ENCODE results near the gene PRX. TPM values are rescaled to one million over a fixed set of nuclear protein-coding genes. Genes with fewer than 3 reads are reported as not detected.

Gene PRX
- total and polyA plus RNA-seq, 9 donors: 1.7 to 8.8 (median 6.9) TPM

GRCh38 chr19:40378509-40378908 is 34.7 kb downstream of the PRX start:
- TF ChIP-seq CTCF (IDR thresholded peaks at IDR 0.05): no peak
- TF ChIP-seq POLR2A (IDR thresholded peaks at IDR 0.05): no peak
- TF ChIP-seq EP300 (IDR thresholded peaks at IDR 0.05): no peak
- Histone ChIP-seq H3K27ac (no peak overlapping the region), H3K4me1 (ENCODE audit: insufficient read depth) (no peaks in the 10 kb centered on the region), H3K9me3 (no peaks in the 10 kb centered on the region), H3K36me3 (no peaks in the 10 kb centered on the region), H3K4me3 (no peak overlapping the region), H3K27me3 (no peaks in the 10 kb centered on the region)
- intact Hi-C loops (cut with DNase I): no loop called here
- WGBS, 3 donors: 66 to 83% (median 71%) methylated on average over 1 to 2 of the region's 2 CpGs
- no peak for DNase-seq

GRCh38 chr19:40377876-40378385 is 35.2 kb downstream of the PRX start:
- DNase-seq: no peak
- Histone ChIP-seq H3K9me3 (no peaks in the 10 kb centered on the region), H3K4me1 (ENCODE audit: insufficient read depth) (no peaks in the 10 kb centered on the region), H3K27me3 (no peaks in the 10 kb centered on the region), H3K27ac (no peak overlapping the region), H3K36me3 (no peaks in the 10 kb centered on the region), H3K4me3 (no peak overlapping the region)
- 69 to 80% (median 77%) methylated on average over 23 to 25 of the region's 25 CpGs for WGBS, 3 donors
- TF ChIP-seq EP300 (IDR thresholded peaks at IDR 0.05) (no peak), CTCF (IDR thresholded peaks at IDR 0.05) (no peak), POLR2A (IDR thresholded peaks at IDR 0.05) (no peak)
- intact Hi-C loops (cut with DNase I): no loop called here

GRCh38 chr19:40376286-40376862 is 36.8 kb downstream of the PRX start:
- TF ChIP-seq CTCF (IDR thresholded peaks at IDR 0.05) (no peak), POLR2A (IDR thresholded peaks at IDR 0.05) (no peak), EP300 (IDR thresholded peaks at IDR 0.05) (no peak)
- no peaks in the 10 kb centered on the region for H3K36me3 ChIP-seq
- no peaks in the 10 kb centered on the region for H3K27me3 ChIP-seq
- DNase-seq: no peak
- H3K4me1 ChIP-seq (ENCODE audit: insufficient read depth): no peaks in the 10 kb centered on the region
- no peak overlapping the region for H3K4me3 ChIP-seq
- intact Hi-C loops (cut with DNase I): no loop called here
- H3K27ac ChIP-seq: no peak overlapping the region
- 91 to 96% (median 94%) methylated on average over 17 of the region's 17 CpGs for WGBS, 3 donors
- H3K9me3 ChIP-seq: no peaks in the 10 kb centered on the region

GRCh38 chr19:40374084-40374483 is 39.1 kb downstream of the PRX start:
- no peaks in the 10 kb centered on the region for H3K4me1 ChIP-seq (ENCODE audit: insufficient read depth)
- H3K4me3 ChIP-seq: no peak overlapping the region
- H3K27ac ChIP-seq: no peak overlapping the region
- intact Hi-C loops (cut with DNase I): no loop called here
- no peaks in the 10 kb centered on the region for H3K27me3 ChIP-seq
- 96 to 97% (median 97%) methylated on average over 7 of the region's 7 CpGs for WGBS, 3 donors
- H3K9me3 ChIP-seq: no peaks in the 10 kb centered on the region
- no peak for DNase-seq
- H3K36me3 ChIP-seq: no peaks in the 10 kb centered on the region
- TF ChIP-seq CTCF (IDR thresholded peaks at IDR 0.05): no peak
